Suprapubic skin (tissue), 4 donors: ENCODE measurements around the gene INPP5E. TPM values are rescaled to one million over a fixed set of nuclear protein-coding genes. Genes with fewer than 3 reads are reported as not detected.
A peak's percentile ranks its signal among the peaks of the same experiment; 100 is the strongest.

Experiments used
- DNase-seq, 2 donors: peaks; one replicate each; pipeline ENCODE4 v3.0.0-alpha.2; 2019; ENCODE audit warnings: low spot score in 2 of 2
- H3K27ac ChIP-seq: fragments of 200-600 bp; sonication (generic); one replicate; pipeline ENCODE4 v1.5.1; 2019
- H3K27me3 ChIP-seq: fragments of 200-600 bp; sonication (generic); one replicate; pipeline ENCODE4 v1.5.1; 2019
- H3K36me3 ChIP-seq: fragments of 200-600 bp; sonication (generic); one replicate; pipeline ENCODE4 v1.5.1; 2019
- H3K4me1 ChIP-seq: fragments of 200-600 bp; sonication (generic); one replicate; pipeline ENCODE4 v1.5.1; 2019
- H3K4me3 ChIP-seq: fragments of 200-600 bp; sonication (generic); one replicate; pipeline ENCODE4 v1.5.1; 2019; ENCODE audit warnings: mild to moderate bottlenecking
- H3K9me3 ChIP-seq: fragments of 200-600 bp; sonication (generic); one replicate; pipeline ENCODE4 v1.5.1; 2019
- EP300 ChIP-seq: sonication (generic); formaldehyde crosslinking; IDR thresholded peaks from one replicate; pipeline ENCODE4 v1.6.1; 2017; ENCODE audit warnings: antibody characterized with exemption
- POLR2A ChIP-seq, 2 donors: fragments of 450-650 bp; IDR thresholded peaks; one replicate each; pipeline ENCODE4 v1.6.1; 2017; ENCODE audit warnings: antibody characterized with exemption in 2 of 2, mild to moderate bottlenecking in 2 of 2, moderate library complexity in 2 of 2
- POLR2AphosphoS5 ChIP-seq, 3 donors: sonication (generic); formaldehyde crosslinking; IDR thresholded peaks; one replicate each; pipeline ENCODE4 v1.6.1; 2017; ENCODE audit warnings: antibody characterized with exemption in 3 of 3
- WGBS: methylation state at CpG from one replicate; pipeline ENCODE4 v1.1.5; 2018; 5-methylcytosine and 5-hydroxymethylcytosine counted together
- total RNA-seq, 4 donors: library from RNA; depleted of rRNA; stranded (reverse); fragments of >200 nt; gene quantifications; one replicate each; pipeline ENCODE4 v1.1.0, GENCODE V29; 2016
- TF ChIP-seq, protein P1 (sequence below), 2 donors: fragments of 200-600 bp in 1 of 2; fragments of 450-650 bp in 1 of 2; sonication (generic) in 1 of 2; IDR thresholded peaks; one replicate each; pipeline ENCODE4 v1.5.1; 2016 to 2019; ENCODE audit warnings: antibody characterized with exemption in 2 of 2, mild to moderate bottlenecking in 1 of 2, moderate library complexity in 1 of 2

Gene INPP5E
- total RNA-seq, 4 donors from 2014 or later = 9.8 to 20.3 (median 12.9) TPM

GRCh38 chr9:136470792-136471469 lies 31.3 kb upstream of the INPP5E start:
- H3K4me1 ChIP-seq = no peaks in the 10 kb centered on the region
- DNase-seq = no peak
- 97% methylated on average over 11 of the region's 12 CpGs for WGBS
- no peaks in the 10 kb centered on the region for H3K9me3 ChIP-seq
- no peak overlapping the region for H3K4me3 ChIP-seq
- H3K36me3 ChIP-seq = peaks cover 98% of the 10 kb centered on the region
- H3K27ac ChIP-seq = no peak overlapping the region
- no peak for TF ChIP-seq POLR2A (IDR thresholded peaks at IDR 0.05)
- TF ChIP-seq, protein P1, sequence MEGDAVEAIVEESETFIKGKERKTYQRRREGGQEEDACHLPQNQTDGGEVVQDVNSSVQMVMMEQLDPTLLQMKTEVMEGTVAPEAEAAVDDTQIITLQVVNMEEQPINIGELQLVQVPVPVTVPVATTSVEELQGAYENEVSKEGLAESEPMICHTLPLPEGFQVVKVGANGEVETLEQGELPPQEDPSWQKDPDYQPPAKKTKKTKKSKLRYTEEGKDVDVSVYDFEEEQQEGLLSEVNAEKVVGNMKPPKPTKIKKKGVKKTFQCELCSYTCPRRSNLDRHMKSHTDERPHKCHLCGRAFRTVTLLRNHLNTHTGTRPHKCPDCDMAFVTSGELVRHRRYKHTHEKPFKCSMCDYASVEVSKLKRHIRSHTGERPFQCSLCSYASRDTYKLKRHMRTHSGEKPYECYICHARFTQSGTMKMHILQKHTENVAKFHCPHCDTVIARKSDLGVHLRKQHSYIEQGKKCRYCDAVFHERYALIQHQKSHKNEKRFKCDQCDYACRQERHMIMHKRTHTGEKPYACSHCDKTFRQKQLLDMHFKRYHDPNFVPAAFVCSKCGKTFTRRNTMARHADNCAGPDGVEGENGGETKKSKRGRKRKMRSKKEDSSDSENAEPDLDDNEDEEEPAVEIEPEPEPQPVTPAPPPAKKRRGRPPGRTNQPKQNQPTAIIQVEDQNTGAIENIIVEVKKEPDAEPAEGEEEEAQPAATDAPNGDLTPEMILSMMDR (IDR thresholded peaks at IDR 0.05) = no peak
- no peak for TF ChIP-seq EP300
- no peak for TF ChIP-seq POLR2AphosphoS5 (IDR thresholded peaks at IDR 0.05)
- H3K27me3 ChIP-seq = no peaks in the 10 kb centered on the region

DNA sequence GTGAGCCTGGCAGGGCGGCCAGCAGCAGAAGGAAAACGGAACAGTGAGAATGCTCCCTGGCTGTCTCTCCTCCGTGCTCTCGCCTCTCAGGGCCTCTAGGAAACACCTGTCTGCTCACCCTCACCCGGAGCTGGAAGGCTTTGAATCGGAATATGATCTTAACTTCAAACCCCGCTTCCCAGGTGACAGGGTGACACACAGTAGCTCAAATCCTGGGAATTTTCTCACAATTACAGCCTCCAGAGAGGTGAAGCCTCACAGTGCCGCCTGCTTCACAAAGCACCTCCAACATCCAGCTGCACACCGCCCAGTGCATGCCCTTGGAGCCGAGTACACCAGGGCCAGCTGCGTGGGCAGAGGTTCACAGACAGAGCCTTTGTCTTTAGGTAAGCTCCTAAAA lies 30.7 kb upstream of the INPP5E start:
- H3K4me3 ChIP-seq = no peak overlapping the region
- peaks cover 98% of the 10 kb centered on the region for H3K36me3 ChIP-seq
- no peaks in the 10 kb centered on the region for H3K4me1 ChIP-seq
- no peak overlapping the region for H3K27ac ChIP-seq
- TF ChIP-seq EP300 (no peak), POLR2A (IDR thresholded peaks at IDR 0.05) (no peak), POLR2AphosphoS5 (IDR thresholded peaks at IDR 0.05) (no peak)
- TF ChIP-seq, protein P1 (IDR thresholded peaks at IDR 0.05) = no peak
- H3K27me3 ChIP-seq = no peaks in the 10 kb centered on the region
- 95% methylated on average over 10 of the region's 11 CpGs for WGBS
- no peaks in the 10 kb centered on the region for H3K9me3 ChIP-seq
- DNase-seq = no peak

GRCh38 chr9:136467766-136468165 lies 28.1 kb upstream of the INPP5E start:
- H3K27ac ChIP-seq = no peak overlapping the region
- H3K4me1 ChIP-seq = no peaks in the 10 kb centered on the region
- 85% methylated on average over 15 of the region's 15 CpGs for WGBS
- no peak for DNase-seq
- H3K27me3 ChIP-seq = no peaks in the 10 kb centered on the region
- TF ChIP-seq, protein P1 (IDR thresholded peaks at IDR 0.05) = no peak
- TF ChIP-seq EP300 (no peak), POLR2A (IDR thresholded peaks at IDR 0.05) (no peak), POLR2AphosphoS5 (IDR thresholded peaks at IDR 0.05) (no peak)
- H3K9me3 ChIP-seq = no peaks in the 10 kb centered on the region
- H3K4me3 ChIP-seq = no peak overlapping the region
- H3K36me3 ChIP-seq = peaks cover 98% of the 10 kb centered on the region

DNA sequence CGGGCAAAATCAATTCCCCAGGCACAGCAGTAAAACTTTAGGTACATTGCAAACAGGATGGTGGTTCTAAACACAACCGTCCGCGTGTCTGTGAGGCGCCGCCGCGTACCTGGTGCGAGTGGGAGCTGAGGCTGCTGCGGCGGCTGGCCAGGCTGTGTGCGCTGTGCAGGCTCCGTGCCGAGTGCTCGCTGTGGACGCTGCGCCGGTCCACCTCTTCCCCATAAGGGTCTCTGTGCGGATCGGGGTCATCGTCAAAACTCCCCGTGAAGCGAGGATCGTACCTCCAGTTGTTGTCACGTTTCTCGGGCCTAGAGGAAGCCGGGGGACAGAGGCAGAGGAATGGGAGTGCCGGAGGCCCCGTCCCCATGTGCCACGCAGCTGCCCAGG lies 26.5 kb upstream of the INPP5E start:
- Histone ChIP-seq H3K9me3 (no peaks in the 10 kb centered on the region), H3K27ac (no peak overlapping the region), H3K4me3 (no peak overlapping the region), H3K4me1 (no peaks in the 10 kb centered on the region), H3K36me3 (peaks cover 98% of the 10 kb centered on the region), H3K27me3 (no peaks in the 10 kb centered on the region)
- TF ChIP-seq EP300 (no peak), POLR2AphosphoS5 (IDR thresholded peaks at IDR 0.05) (no peak), POLR2A (IDR thresholded peaks at IDR 0.05) (no peak)
- TF ChIP-seq, protein P1 (IDR thresholded peaks at IDR 0.05) = no peak
- no peak for DNase-seq
- 97% methylated on average over 18 of the region's 30 CpGs for WGBS

DNA sequence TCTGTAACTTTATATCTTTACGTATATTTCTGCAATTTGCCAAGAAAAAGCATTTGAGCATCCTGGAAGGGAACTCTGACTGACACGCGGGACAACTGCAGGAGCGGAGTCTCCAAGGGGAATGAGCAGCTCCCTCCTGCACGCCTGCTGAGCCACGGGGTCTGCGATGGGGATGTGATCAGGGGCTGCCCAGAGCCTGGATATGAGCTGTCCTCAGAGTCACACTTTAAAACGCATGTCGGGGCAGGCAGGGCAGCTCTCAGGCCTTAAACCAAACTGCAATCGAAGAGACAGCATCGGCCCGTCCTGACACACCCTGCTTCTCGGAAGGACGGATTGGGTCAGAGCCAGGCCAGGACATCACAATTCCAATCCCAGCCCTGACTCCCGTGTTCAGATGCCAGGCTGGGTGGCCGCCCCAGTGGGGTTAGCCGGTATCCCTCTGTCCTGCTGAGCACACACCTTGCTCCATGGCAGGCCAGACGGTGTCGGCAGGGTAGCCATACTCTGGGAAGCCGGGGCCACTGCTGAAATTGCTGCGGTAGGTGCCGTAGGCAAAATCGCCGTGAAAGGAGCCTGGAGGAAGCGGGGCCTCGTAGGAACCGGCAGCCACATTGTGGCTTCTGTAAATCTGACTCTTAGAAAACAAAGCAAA lies 26.0 kb upstream of the INPP5E start:
- Histone ChIP-seq H3K9me3 (no peaks in the 10 kb centered on the region), H3K4me1 (no peaks in the 10 kb centered on the region), H3K4me3 (no peak overlapping the region), H3K27ac (no peak overlapping the region), H3K36me3 (peaks cover 98% of the 10 kb centered on the region), H3K27me3 (no peaks in the 10 kb centered on the region)
- DNase-seq = peak; percentile 55 to 77
- TF ChIP-seq, protein P1 (IDR thresholded peaks at IDR 0.05) = no peak
- WGBS = 89% methylated on average over 27 of the region's 27 CpGs
